Measurements from ENCODE around the gene UBE4B. TPM values are rescaled to one million over a fixed set of nuclear protein-coding genes. Genes with fewer than 3 reads are reported as not detected.

UBE4B gene
- total RNA-seq, 1 experiment from 2014 or later = 44.7 TPM

DNA sequence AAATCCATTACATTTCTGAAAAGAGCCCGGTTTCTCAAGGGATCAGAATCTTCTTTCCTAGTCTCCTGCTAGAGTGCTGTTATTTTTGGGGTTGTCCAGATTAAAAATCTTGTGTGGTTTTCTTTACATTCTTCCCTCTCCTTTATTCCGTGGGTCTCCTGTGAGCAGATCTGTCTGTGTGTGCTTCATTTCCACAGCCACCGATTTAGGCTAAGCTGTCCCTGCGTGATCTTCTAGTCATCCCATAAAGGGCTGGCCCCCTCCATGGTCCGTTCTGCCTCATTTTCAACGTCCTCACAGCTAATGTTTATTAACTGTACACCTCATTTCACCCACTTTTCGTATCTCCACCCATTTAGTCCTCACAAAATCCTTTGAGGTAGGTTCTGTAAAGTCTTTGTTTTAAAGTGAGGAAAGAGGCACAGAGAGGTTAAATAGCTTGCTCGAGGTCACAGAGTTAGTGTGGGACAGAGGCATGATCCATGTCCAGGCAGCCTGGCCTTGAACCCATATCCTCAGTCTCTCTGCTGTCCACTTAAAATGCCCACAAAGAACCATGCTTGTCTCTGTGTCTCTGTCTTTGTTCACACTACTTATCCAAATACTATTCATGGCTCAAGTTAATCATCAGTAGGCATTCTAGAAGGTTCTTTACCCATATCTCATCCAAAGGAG, 139.4 kb downstream of the UBE4B start:
- intact Hi-C loops (cut with micrococcal nuclease) = no loop called here
- H3K27ac ChIP-seq (ENCODE audit: low read depth, low read length) = no peak overlapping the region
- BruUV-seq (replicated peaks) = no TSS peak

More for the DNA sequence above, 139.4 kb downstream of the UBE4B start:
- ATAC-seq (no peak), DNase-seq (ENCODE audit: low read depth, low spot score) (no peak)
- H3K36me3 ChIP-seq (ENCODE audit: control insufficient read depth in 1 of 2, insufficient read depth in 2 of 2, low read length in 2 of 2) = peaks cover 6 to 11% of the 10 kb centered on the region in 2 experiments; a peak in 2 of 4 replicates
- H3K4me3 ChIP-seq (replicated peaks in 1 of 2; ENCODE audit: low read depth in 1 of 2, low read length in 2 of 2) = no peak overlapping the region
- H3K27me3 ChIP-seq (ENCODE audit: insufficient read depth, low read length) = no peaks in the 10 kb centered on the region
- ChIA-PET POLR2A (no interaction called here), CTCF (no interaction called here), RAD21 (ENCODE audit: low non-redundant PET in 1 of 2, low total read pairs in 2 of 2, uncharacterized antibody in 2 of 2, unreplicated experiment in 2 of 2) (no interaction called here)
- no peak overlapping the region for H2AFZ ChIP-seq (ENCODE audit: low read depth, low read length, poor library complexity, severe bottlenecking)
- no peak overlapping the region for H3K9ac ChIP-seq (ENCODE audit: low read length)
- H3K4me1 ChIP-seq (ENCODE audit: control insufficient read depth in 1 of 2, insufficient read depth in 2 of 2, low read length in 2 of 2) = no peaks in the 10 kb centered on the region
- H3K9me2 ChIP-seq (ENCODE audit: insufficient read depth) = no peaks in the 10 kb centered on the region
- H3K9me3 ChIP-seq (ENCODE audit: control insufficient read depth in 1 of 2, insufficient read depth in 1 of 2, low read depth in 1 of 2, low read length in 2 of 2) = no peaks in the 10 kb centered on the region
- TF ChIP-seq CBX3 (IDR thresholded peaks at IDR 0.05; ENCODE audit: low read depth) (no peak), EZH2phosphoT487 (IDR thresholded peaks at IDR 0.05; ENCODE audit: borderline replicate concordance) (no peak), REST (IDR thresholded peaks at IDR 0.05; ENCODE audit: low read depth) (no peak), POLR2A (IDR thresholded peaks at IDR 0.05; ENCODE audit: borderline replicate concordance, extremely low read depth, insufficient read depth, insufficient read length) (no peak), EZH2 (IDR thresholded peaks at IDR 0.05) (no peak), SP1 (IDR thresholded peaks at IDR 0.05; ENCODE audit: low read depth) (no peak), MAX (IDR thresholded peaks at IDR 0.05) (no peak), ATF3 (IDR thresholded peaks at IDR 0.05) (no peak), EGR1 (IDR thresholded peaks at IDR 0.05; ENCODE audit: low read depth) (no peak), ZBTB33 (IDR thresholded peaks at IDR 0.05; ENCODE audit: extremely low read depth, insufficient replicate concordance, low read length) (no peak), RAD21 (IDR thresholded peaks at IDR 0.05; ENCODE audit: low read depth) (no peak), ZFX (IDR thresholded peaks at IDR 0.05) (no peak), CEBPB (IDR thresholded peaks at IDR 0.05; ENCODE audit: low read depth) (no peak), ELF1 (IDR thresholded peaks at IDR 0.05; ENCODE audit: borderline replicate concordance, low read depth) (no peak)
- no peaks in the 10 kb centered on the region for H4K20me1 ChIP-seq (ENCODE audit: insufficient read depth)
- no peaks in the 10 kb centered on the region for H3K79me2 ChIP-seq (ENCODE audit: insufficient read depth, low read length)
- H3K4me2 ChIP-seq (ENCODE audit: low read length) = no peak overlapping the region
